ENCODE results near the gene LKAAEAR1.

- TF ChIP-seq CTCF (IDR thresholded peaks at IDR 0.05 in 4 of 5, conservative IDR thresholded peaks at IDR 0.05 in 1 of 5) (no peak), POLR2A (IDR thresholded peaks at IDR 0.05) (no peak)
Observed at GRCh38 chr20:64065974-64066343, 18.2 kb downstream of the LKAAEAR1 start.
